ENCODE measurements around the gene JPH2.
"Not testable (repeated sequence)": the region's sequence is repeated elsewhere in the genome, so short reads cannot be mapped to it uniquely, and the experiment has no call there.

Gene JPH2

GRCh38 chr20:44157061-44157460, 29.9 kb downstream of the JPH2 start:
- DNase-seq = no peak

GRCh38 chr20:44154521-44155001, 32.4 kb downstream of the JPH2 start:
- no peak for DNase-seq

DNA sequence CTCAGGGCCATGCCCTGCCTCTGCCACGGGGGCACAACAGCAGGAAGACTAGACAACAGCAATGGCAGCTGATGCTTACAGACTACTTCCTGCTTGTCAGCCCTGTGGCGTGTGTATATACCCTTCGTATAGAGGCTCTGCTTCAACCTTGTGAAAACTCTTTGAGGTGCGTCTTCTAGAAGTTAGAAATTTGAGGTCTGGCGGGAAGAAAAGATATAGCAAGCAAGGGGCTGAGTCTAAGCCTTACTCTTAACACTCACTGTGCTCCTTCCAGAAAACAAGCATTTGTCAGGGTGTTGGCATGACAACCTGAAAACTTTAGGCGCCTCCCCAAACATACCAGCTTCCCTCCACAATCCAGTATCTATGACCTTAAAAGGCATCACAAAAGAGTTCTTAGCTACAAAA, 33.3 kb downstream of the JPH2 start:
- no peak for DNase-seq

GRCh38 chr20:44151621-44152416, 35.2 kb downstream of the JPH2 start:
- no peak for DNase-seq

- DNase-seq = no peak
These were observed 40.7 kb downstream of the JPH2 start for GRCh38 chr20:44146272-44146671.

DNA sequence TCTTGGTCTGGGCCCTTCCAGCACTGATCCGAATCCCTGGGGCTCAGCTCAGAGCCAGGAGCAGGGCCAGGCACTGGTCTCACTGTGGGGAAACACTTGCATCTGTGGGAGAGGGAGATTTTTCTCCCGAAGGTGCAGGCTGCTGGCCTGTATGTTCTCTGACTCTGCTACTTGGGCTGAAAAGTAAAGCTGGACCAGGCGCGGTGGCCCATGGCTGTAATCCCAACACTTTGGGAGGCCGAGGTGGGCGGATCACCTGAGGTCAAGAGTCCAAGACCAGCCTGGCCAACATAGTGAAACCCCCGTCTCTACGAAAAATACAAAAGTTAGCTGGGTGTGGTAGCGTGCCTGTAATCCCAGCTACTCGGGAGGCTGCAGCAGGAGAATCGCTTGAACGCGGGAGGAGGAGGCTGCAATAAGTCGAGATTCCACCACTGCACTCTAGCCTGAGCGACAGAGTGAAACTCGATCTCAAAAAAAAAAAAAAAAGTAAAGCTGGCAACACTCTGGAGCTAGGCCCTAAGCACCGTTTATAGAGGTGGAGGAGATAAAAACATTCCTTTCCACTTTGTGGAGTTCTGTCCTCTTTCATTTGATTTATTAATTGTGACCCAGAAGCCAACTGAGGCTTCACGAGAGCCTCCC, 41.7 kb downstream of the JPH2 start:
- no peak for DNase-seq

DNA sequence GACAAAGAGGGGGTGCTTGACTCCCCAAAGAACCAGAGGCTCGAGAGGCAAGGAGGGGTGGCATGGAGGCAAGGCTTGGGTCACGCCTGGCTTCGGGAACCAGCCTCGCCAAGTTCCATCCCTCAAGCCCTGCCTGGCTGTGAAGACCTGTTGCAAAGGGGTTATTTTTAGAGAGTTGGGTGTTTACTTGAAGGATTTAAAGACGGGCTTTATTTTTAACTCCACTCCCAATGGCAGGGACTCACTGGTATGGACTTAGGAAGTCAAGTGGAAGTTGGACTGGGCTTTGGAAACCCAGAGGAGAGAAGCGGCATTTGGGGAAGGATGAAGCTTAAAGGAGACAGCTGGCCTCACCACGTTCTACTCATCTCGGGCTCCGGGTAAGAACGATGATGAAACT, 43.1 kb downstream of the JPH2 start:
- DNase-seq = no peak

- DNase-seq = no peak
These were observed 44.6 kb downstream of the JPH2 start for GRCh38 chr20:44142413-44142812.

GRCh38 chr20:44141873-44142272, 45.1 kb downstream of the JPH2 start:
- DNase-seq = no peak

DNA sequence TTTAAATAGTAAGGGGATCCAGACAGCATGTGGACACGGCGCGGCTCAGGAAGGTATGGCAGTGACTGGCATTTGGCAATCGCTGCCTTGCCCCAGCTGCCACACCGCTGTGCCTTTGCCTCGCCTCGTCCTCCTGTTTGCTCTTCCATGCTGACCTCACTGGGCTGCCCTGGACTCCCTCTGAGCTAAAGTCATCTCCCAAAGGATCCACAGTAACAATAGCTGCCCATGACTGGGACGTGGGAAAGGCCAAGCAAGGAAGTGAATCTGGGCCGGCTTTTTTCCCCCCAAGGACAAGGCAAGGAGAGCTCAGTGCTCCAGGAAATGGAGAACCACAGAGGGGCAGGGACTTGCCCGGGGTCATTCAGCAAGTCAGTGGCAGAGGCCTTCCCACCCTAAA, 48.1 kb downstream of the JPH2 start:
- no peak for DNase-seq

- no peak for DNase-seq
These were observed 49.7 kb downstream of the JPH2 start for GRCh38 chr20:44137266-44137801.

DNA sequence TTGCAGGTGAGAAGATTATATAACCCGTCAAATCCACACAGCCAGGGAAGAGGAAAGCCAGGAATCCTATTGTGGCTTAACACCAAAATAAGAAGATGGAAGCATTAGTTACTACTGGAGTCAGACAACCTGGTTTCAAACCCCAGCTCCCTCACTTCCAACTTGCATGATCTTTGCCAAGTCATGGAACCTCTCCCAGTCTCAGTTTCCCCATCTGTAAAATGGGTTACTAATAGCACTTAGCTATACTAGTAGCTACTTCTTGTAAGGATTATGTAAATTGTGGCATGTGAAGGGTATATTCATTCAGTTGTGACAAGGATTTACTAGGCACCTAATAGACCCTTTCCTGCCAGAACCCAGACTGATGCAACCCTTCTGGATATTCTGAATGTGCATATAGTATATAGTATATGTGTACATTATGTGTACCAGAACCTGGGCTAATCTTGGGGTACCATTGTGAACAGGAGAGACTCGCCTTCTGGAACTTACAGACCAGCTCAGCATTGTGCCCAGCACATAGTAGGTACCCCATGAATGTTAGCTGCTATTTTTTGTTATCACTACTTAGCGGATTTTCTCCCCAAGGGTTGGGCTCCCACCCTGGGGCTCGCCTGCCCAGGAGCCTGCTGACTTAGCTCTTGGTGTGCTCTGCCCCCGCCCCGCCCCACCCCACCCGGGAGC, 50.3 kb downstream of the JPH2 start:
- no peak for DNase-seq

DNA sequence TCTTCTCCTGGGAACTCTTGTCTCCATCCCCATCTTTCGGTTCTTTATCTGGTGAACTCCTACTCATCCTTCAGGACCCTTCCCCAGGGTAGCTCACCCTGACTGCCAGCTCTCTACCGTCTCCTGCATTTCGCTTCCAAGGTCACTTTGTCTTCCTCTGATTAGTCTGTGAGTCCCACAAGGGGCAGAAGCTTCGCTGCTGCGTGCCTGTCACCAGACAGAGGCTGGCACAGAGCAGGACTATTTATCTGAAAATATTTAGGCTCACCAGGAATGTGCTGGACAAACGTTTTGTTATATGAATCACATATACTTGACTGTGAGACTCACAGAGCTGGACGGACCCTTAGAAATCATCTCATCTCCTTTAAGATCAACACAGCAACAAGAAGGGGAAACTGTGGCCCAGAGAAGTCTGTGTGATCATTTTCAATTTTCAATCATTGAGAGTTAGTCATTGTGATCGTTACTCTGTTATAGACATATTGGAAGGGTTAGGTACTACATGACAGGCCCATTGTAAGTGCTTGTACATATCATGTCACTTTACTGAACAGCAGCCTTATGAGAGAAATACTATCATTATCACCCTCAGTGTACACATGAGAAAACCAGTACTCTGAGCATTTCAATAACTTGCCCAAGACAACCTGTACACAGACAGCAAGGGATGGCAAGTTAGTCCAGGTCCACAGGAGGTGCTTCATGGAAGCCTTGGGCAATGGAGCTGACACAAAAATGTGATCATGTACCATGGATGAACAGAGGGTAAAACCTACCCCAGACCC, 51.4 kb downstream of the JPH2 start:
- DNase-seq = peak in 1 of 2 experiments; percentile 5

- DNase-seq = peak; percentile 30 to 65
These were observed 52.0 kb downstream of the JPH2 start for GRCh38 chr20:44135012-44135412.

- peak in 1 of 2 experiments; percentile 15 for DNase-seq
These were observed 53.6 kb downstream of the JPH2 start for GRCh38 chr20:44133424-44133823.

DNA sequence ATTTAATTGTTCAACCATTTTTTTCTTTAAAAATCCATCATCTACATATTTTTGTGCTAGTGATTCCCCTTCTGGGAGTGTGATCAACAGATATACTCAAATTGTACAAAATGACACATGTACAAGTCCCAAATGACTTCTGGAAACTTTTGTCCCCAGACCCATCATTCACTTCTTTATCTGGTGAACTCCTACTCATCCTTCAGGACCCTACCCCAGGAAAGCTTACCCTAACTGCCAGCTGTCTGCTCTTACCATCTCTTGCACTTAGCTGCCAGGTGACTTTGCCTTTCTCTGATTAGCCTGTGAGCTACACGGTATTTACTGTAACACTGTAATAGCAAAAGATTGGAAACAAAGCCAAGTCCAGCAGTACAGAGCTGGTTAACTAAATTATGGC, 55.3 kb downstream of the JPH2 start:
- DNase-seq = no peak

- no peak for DNase-seq
These were observed 56.9 kb downstream of the JPH2 start for GRCh38 chr20:44129911-44130718.

GRCh38 chr20:44129300-44129699, 57.7 kb downstream of the JPH2 start:
- not testable (repeated sequence) for DNase-seq

GRCh38 chr20:44126445-44126844, 60.5 kb downstream of the JPH2 start:
- DNase-seq = no peak

- no peak for DNase-seq
These were observed 61.5 kb downstream of the JPH2 start for GRCh38 chr20:44125332-44126127.
